CD4-positive, alpha-beta T cell (primary cell): ENCODE results near the gene FRMD5. TPM values are rescaled to one million over a fixed set of nuclear protein-coding genes. Genes with fewer than 3 reads are reported as not detected.

Experiments used
- ATAC-seq: fragments of 200-7000 bp; cut with Tn5 transposase; one replicate; pipeline ENCODE4 v1.10.0; 2022; ENCODE audit warnings: mild to moderate bottlenecking; ENCODE audit not compliant: poor library complexity
- CTCF ChIA-PET: fragments of 350-600 bp; sonication (Branson Sonifier 250); formaldehyde crosslinking; loops from one replicate; lab custom pipeline; 2021; ENCODE audit warnings: antibody characterized with exemption, inconsistent platforms; lab: Charles Lee
- POLR2A ChIA-PET: fragments of 350-600 bp; sonication (Branson Sonifier 250); formaldehyde crosslinking; loops from one replicate; lab custom pipeline; 2021; ENCODE audit warnings: antibody characterized with exemption, inconsistent platforms; lab: Charles Lee
- DNase-seq, 14 experiments: peaks; one replicate each; pipeline ENCODE4 v3.0.0-alpha.2; 2013 to 2020; ENCODE audit warnings: mixed read lengths in 2 of 14
- H3K27ac ChIP-seq, 2 donors: one replicate each; pipeline versions ENCODE4 v1.5.1 to v1.7.0; 2013; ENCODE audit warnings: low read length in 2 of 2, low read depth in 1 of 2, mild to moderate bottlenecking in 1 of 2
- H3K27me3 ChIP-seq, 2 experiments: 1 replicate in 1 of 2; 2 replicates in 1 of 2; pipeline versions ENCODE4 v1.6.1 to v1.7.0; 2013; ENCODE audit warnings: low read length in 2 of 2, control low read depth in 1 of 2, mild to moderate bottlenecking in 1 of 2, moderate library complexity in 1 of 2; ENCODE audit not compliant: insufficient read depth in 2 of 2, control insufficient read depth in 1 of 2
- H3K36me3 ChIP-seq: one replicate; pipeline ENCODE4 v1.6.1; 2013; ENCODE audit warnings: low read length, control low read depth; ENCODE audit not compliant: insufficient read depth
- H3K4me1 ChIP-seq: one replicate; pipeline ENCODE4 v1.6.1; 2013; ENCODE audit warnings: low read length, control low read depth; ENCODE audit not compliant: insufficient read depth
- H3K4me3 ChIP-seq: one replicate; pipeline ENCODE4 v1.5.1; 2013; ENCODE audit warnings: mild to moderate bottlenecking, low read length, moderate library complexity
- H3K9me3 ChIP-seq, 2 experiments: 1 replicate in 1 of 2; 2 replicates in 1 of 2; pipeline versions ENCODE4 v1.6.1 to v1.7.0; 2013; ENCODE audit warnings: low read length in 2 of 2, mild to moderate bottlenecking in 2 of 2, control low read depth in 1 of 2, moderate library complexity in 1 of 2; ENCODE audit not compliant: control insufficient read depth in 1 of 2, insufficient read depth in 1 of 2
- H3K27ac Mint-ChIP-seq: one replicate; pipeline ENCODE4 v1.8.0; 2020; ENCODE audit warnings: mixed read lengths
- H3K27me3 Mint-ChIP-seq: one replicate; pipeline ENCODE4 v1.8.0; 2021; ENCODE audit warnings: mixed read lengths
- H3K36me3 Mint-ChIP-seq: one replicate; pipeline ENCODE4 v1.8.0; 2021; ENCODE audit warnings: low read depth, mixed read lengths
- H3K4me1 Mint-ChIP-seq: one replicate; pipeline ENCODE4 v1.8.0; 2021; ENCODE audit warnings: low read depth, mixed read lengths
- H3K4me3 Mint-ChIP-seq: one replicate; pipeline ENCODE4 v1.8.0; 2020; ENCODE audit warnings: mild to moderate bottlenecking, mixed read lengths
- H3K9me3 Mint-ChIP-seq: one replicate; pipeline ENCODE4 v1.8.0; 2020; ENCODE audit warnings: mixed read lengths
- CTCF ChIP-seq: fragments of 200-600 bp; IDR thresholded peaks from one replicate; pipeline ENCODE4 v1.8.0; 2022; ENCODE audit warnings: antibody characterized with exemption, mild to moderate bottlenecking
- intact Hi-C, 2 experiments: fragments of 100-400 bp; cut with DNase I in 1 of 2; cut with micrococcal nuclease in 1 of 2; formaldehyde crosslinking; loops; one replicate each; pipeline versions ENCODE4 v1.15.1 to v1.9.0; 2023 to 2025; cut with DNase I, micrococcal nuclease
- total RNA-seq, 174 experiments: library from RNA in 2 of 174; stranded (reverse) in 2 of 174; gene quantifications; one replicate each; pipeline ENCODE4 v1.2.3 and lab custom pipeline; 2021 to 2026

The FRMD5 gene
- total RNA-seq, 2 experiments from 2014 or later: not detected

GRCh38 chr15:44158111-44158510 is 37.0 kb downstream of the FRMD5 start:
- Histone ChIP-seq H3K36me3 (no peaks in the 10 kb centered on the region), H3K27me3 (peaks cover 0 to 4% of the 10 kb centered on the region in 2 experiments), H3K4me1 (no peaks in the 10 kb centered on the region), H3K9me3 (no peaks in the 10 kb centered on the region), H3K27ac (no peak overlapping the region), H3K4me3 (no peak overlapping the region)
- ChIA-PET POLR2A (no interaction called here), CTCF (no interaction called here)
- ATAC-seq (no peak), DNase-seq (no peak)
- Mint-ChIP-seq H3K4me1 (no peaks in the 10 kb centered on the region), H3K9me3 (peaks cover 2% of the 10 kb centered on the region), H3K27me3 (peaks cover 45% of the 10 kb centered on the region), H3K27ac (no peak overlapping the region), H3K4me3 (no peak overlapping the region), H3K36me3 (no peaks in the 10 kb centered on the region)
- TF ChIP-seq CTCF: no peak
- intact Hi-C loops: no loop called here

GRCh38 chr15:44157679-44158078 is 37.4 kb downstream of the FRMD5 start:
- Histone ChIP-seq H3K36me3 (no peaks in the 10 kb centered on the region), H3K27me3 (peaks cover 0 to 4% of the 10 kb centered on the region in 2 experiments), H3K9me3 (no peaks in the 10 kb centered on the region), H3K4me3 (no peak overlapping the region), H3K27ac (no peak overlapping the region), H3K4me1 (no peaks in the 10 kb centered on the region)
- H3K4me1 Mint-ChIP-seq: no peaks in the 10 kb centered on the region
- H3K27me3 Mint-ChIP-seq: peaks cover 44% of the 10 kb centered on the region
- POLR2A ChIA-PET: no interaction called here
- no peaks in the 10 kb centered on the region for H3K36me3 Mint-ChIP-seq
- ATAC-seq (no peak), DNase-seq (no peak)
- no peak for TF ChIP-seq CTCF
- CTCF ChIA-PET: no interaction called here
- no peak overlapping the region for H3K4me3 Mint-ChIP-seq
- H3K27ac Mint-ChIP-seq: no peak overlapping the region
- intact Hi-C loops: no loop called here
- H3K9me3 Mint-ChIP-seq: peaks cover 2% of the 10 kb centered on the region

GRCh38 chr15:44153352-44153751 is 41.7 kb downstream of the FRMD5 start:
- Histone ChIP-seq H3K27me3 (peaks cover 0 to 8% of the 10 kb centered on the region in 2 experiments), H3K9me3 (no peaks in the 10 kb centered on the region), H3K4me3 (no peak overlapping the region), H3K4me1 (no peaks in the 10 kb centered on the region), H3K27ac (no peak overlapping the region), H3K36me3 (no peaks in the 10 kb centered on the region)
- Mint-ChIP-seq H3K27ac (no peak overlapping the region), H3K4me1 (no peaks in the 10 kb centered on the region), H3K4me3 (no peak overlapping the region), H3K36me3 (no peaks in the 10 kb centered on the region), H3K27me3 (peaks cover 46% of the 10 kb centered on the region), H3K9me3 (peaks cover 2% of the 10 kb centered on the region)
- ChIA-PET POLR2A (no interaction called here), CTCF (no interaction called here)
- ATAC-seq (no peak), DNase-seq (no peak)
- TF ChIP-seq CTCF: no peak
- intact Hi-C loops: no loop called here
